Fibroblast of villous mesenchyme (primary cell): ENCODE measurements around the gene UTF1. TPM values are rescaled to one million over a fixed set of nuclear protein-coding genes. Genes with fewer than 3 reads are reported as not detected.

Source experiments
- DNase-seq: peaks from one replicate; pipeline ENCODE4 v3.0.0-alpha.2; 2010; ENCODE audit warnings: low read depth
- H3K4me3 ChIP-seq: 2 replicates; pipeline ENCODE4 v1.5.1; 2011; ENCODE audit warnings: low read depth, mild to moderate bottlenecking, low read length
- CTCF ChIP-seq: IDR thresholded peaks from 2 replicates; pipeline ENCODE4 v1.5.1; 2012; ENCODE audit warnings: low read depth, mild to moderate bottlenecking, low read length; ENCODE audit not compliant: insufficient read depth
- total RNA-seq: library from RNA; depleted of rRNA; stranded (reverse); fragments of >200 nt; gene quantifications from 2 replicates; pipeline ENCODE4 v1.2.3, GENCODE V29; 2012

The UTF1 gene
- total RNA-seq, 1 donor = not detected

DNA sequence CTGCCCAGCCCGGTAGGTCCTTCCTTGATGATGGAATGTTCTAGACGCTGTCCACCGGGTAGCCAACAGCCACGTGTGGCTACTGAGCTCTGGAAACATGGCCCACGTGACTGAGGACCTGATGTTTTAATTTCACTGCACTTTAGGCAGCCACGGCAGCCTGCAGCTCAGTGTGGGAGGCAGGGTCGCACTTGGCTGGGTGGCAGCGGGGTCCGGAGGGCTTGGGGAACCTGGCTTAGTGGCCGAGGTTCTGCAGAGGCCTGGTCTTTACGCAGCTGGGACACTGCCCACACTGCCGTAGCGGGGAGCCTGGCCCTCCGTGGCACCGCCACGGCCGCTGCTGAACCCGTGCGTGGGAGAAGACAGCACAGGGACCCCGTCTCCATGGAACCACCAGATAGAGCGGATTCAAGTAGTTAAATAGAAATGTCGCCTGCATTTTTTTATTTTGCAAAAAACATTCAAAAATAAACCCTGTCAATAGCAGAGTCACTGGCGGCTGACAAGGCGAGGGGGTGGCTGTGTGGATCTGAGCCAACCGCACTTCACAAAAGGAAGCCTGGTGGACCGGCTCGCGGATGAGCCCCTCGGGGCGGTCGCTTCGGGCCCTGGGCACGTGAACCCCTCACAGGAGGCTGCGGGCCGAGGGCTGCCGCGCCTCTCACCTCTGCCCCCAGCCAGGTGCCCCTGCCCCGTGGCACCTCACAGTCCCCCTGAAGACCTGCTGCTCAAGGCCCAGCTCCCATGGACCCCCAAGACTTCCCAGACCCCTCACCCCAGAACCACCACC, 25.6 kb upstream of the UTF1 start:
- DNase-seq = no peak
- TF ChIP-seq CTCF = no peak
- no peak overlapping the region for H3K4me3 ChIP-seq

DNA sequence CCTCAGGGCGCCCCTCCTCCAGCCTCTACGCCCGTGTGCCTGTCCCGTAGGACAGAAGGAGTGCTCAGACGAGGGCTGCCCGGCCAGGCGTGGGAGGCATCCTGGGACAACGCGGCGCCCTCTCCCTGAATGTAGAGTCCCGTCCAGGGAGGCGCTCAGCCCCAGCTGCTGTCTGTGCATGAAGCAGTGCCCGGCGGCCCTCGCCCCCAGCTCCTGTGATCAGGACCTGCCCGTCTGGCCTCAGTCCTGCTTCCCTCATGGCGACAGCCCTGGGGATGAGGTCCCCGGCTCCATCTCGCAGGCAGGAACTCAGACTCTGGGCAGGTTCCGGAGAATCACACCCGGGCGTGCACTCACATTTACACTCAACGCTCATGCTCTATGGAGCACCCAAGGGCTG, 24.9 kb upstream of the UTF1 start:
- no peak for DNase-seq
- no peak overlapping the region for H3K4me3 ChIP-seq
- TF ChIP-seq CTCF = no peak

DNA sequence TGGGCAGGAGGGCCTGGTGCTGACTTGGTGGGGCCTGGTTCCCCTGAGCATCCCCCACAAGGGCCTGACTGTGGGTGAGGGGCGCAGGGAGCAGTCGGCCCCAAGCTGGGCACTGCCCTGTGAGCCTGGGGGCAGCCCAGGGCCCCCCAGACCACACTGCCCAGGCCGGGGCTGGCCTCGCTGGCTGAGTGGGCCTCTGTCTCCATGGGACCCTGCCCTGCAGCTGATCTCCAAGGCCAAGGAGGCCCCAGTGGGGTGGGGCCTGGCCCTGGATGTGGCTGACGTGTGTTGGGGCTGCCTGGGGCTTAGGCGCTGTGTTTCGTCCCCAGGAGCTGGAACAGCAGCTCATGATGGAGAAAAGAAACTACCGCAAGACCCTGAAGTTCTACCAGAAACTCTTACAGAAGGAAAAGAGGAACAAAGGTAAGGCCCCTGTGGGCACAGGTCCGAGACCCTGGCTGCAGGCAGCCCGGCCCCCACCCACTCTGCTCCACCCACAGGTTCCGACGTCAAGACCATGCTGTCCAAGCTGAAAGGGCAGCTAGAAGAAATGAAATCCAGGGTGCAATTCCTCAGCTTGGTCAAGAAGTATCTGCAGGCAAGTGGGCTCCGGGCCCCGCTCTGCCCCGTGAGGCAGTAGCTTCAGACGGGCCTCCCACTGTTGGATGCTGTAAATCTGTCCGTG, 23.5 kb upstream of the UTF1 start:
- no peak for DNase-seq
- TF ChIP-seq CTCF = no peak
- no peak overlapping the region for H3K4me3 ChIP-seq

DNA sequence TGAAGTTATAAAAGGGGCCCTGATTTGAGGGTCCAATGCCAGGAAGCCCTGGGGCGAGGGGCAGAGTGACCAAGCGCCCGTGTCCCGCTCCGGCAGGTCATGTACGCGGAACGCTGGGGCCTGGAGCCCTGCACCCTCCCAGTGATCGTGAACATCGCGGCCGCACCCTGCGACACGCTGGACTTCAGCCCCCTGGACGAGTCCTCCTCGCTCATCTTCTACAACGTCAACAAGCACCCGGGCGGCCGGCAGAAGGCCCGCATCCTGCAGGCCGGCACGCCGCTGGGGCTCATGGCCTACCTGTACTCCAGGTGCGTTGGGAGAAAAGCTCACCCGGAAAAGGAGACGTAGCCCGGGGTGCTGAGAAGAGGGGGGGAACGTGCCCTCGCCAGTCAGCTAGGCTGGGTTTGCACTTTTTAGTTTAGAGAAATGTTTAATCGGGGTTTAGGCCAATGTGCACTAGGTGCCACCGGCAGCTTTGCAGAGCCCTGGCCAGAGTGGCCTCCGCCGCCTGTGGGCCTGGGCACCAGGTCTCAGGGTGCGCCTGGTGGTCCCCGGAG, 22.9 kb upstream of the UTF1 start:
- TF ChIP-seq CTCF = no peak

GRCh38 chr10:133207627-133208026, 22.4 kb upstream of the UTF1 start:
- no peak for DNase-seq
- TF ChIP-seq CTCF = no peak
- H3K4me3 ChIP-seq = no peak overlapping the region

More for the DNA sequence above, 22.9 kb upstream of the UTF1 start:
- no peak overlapping the region for H3K4me3 ChIP-seq
- DNase-seq = no peak

- DNase-seq = no peak
- TF ChIP-seq CTCF = no peak
- H3K4me3 ChIP-seq = no peak overlapping the region
These were observed 21.6 kb upstream of the UTF1 start for GRCh38 chr10:133208466-133208865.
